ENCODE measurements around the gene GPD2.

GPD2 gene

GRCh38 chr2:156532989-156533388 lies 96.8 kb downstream of the GPD2 start:
- no peak for DNase-seq

DNA sequence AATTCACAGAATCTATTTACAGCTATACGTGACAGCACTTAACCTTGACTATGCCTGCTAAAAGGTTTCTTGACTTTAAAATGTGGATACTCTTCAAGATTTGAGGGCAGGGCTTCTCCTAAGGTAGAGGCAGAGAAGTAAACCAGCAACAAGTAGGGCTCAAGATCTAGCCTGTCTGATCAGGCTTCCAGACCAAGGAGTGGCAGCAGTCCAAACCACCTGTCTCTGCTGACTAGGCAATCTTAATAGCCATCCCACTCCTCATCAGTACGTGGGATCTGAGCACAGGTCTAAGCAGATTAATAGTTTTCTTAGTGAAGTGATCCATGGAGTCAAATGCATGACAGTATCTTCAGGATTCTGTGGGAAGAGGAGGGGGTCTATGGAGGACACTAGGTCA lies 100.4 kb downstream of the GPD2 start:
- DNase-seq = no peak

GRCh38 chr2:156537141-156537540 lies 101.0 kb downstream of the GPD2 start:
- peak; percentile 80 for DNase-seq

GRCh38 chr2:156538083-156538504 lies 101.9 kb downstream of the GPD2 start:
- DNase-seq = peak; percentile 70

GRCh38 chr2:156539086-156539860 lies 103.1 kb downstream of the GPD2 start:
- DNase-seq = peak; percentile 2

GRCh38 chr2:156540706-156541105 lies 104.5 kb downstream of the GPD2 start:
- no peak for DNase-seq

DNA sequence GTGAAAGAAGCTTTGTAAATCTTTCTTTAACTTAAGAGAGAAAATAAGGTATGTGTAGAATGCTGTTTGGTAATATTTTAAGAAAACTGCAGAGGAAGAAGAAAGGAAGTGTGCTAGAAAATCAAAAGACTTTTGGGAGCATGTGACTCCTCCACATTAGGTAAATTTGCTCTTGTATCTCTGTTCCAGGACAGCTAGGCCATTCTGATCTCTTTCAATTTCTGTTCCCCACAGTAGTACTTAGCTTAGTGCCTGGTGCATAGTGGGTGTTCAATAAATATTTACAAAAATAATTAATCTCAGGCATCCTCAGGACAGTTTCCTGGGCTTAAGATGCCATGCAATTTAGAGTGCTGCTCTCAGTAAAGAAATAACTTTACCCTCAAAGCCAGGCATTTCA lies 105.0 kb downstream of the GPD2 start:
- DNase-seq = no peak

GRCh38 chr2:156541706-156542105 lies 105.5 kb downstream of the GPD2 start:
- no peak for DNase-seq

GRCh38 chr2:156548413-156548812 lies 112.2 kb downstream of the GPD2 start:
- no peak for DNase-seq

DNA sequence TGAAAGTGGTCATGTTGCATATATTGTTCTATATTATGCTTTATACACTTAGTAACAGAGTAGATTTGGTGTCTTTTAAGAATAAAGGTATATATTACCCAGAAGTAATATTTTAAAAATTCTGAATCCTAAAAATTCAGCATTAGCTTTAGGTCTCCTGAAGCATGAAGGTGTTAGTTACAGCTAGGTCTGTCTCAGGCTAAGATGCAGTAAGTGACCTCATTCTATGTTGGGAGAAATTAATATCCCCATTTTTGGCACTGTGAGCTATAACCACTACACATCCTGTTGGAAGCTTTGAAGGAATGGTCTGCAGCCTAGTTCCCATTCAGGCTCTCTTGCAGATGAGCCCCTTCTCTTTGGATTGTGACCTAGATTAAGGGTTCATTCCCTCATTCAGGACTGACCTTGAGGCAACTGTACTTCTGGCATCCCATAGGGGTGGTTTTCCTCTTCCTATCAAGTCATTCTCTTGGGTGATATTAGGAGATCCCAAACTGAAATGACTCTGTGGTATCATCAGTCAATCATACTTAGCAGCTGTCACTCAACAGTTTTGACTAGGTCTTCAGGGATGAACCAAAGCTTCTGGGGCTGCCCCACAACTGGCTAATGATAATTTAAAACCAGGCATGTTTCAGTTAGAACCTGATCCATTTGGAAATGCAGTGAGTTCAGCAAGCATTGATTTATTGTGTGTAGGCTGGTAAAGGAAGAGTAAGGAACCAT lies 117.7 kb downstream of the GPD2 start:
- no peak for DNase-seq

DNA sequence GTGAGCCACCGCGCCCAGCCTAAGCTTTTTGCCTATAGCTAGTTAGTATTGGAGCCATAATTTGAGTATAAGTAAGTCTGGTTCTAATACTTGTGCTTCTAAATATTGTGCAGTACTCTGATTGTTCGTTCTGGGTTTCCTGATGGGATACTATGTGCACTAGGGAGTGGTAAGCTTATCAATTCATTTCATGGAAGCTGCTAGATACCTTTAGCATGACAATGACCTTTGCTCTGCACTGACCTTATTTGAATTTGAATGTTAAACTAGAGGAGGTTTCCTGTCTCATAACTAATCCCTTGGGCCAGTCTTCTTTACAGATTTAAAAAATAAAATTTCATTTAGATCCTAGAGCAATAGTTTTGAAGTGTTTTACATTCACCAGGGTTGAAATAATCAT lies 125.1 kb downstream of the GPD2 start:
- no peak for DNase-seq

GRCh38 chr2:156562124-156562523 lies 125.9 kb downstream of the GPD2 start:
- DNase-seq = no peak

DNA sequence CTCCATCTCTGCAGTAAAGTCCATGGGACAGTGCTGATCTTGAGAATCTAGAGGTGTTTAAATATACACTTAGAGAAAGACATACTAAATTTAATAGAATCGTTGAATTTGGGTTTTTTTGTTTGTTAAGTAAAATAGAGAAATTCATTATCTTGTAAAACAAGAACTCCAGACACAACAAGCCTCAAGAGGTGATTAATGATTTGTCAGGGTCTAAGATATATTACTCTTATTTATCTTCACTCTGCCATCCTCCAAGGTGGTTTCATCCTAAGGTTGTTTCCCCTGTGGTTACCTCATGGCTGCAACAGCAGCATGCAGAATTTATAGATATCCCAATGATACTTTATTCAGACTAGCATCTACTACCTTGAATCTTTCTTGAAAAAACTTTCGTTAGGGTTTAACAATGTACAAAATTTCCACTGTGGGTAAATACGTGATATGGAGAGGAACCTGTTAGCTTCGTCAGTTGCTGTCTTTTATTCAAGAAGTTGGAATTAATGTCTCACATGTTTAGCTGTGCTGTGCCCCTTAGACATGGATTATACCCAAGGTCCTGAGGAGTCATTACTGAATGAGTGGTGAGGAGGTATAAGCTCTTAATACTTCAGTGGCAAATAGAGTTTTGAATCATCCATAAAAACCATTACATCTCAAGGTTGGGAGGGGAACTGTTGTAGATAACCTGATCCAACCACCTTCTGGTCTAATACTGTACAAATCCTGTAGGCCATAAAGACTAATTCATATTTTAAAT lies 128.0 kb downstream of the GPD2 start:
- DNase-seq = no peak

- peak; percentile 97 for DNase-seq
Observed at GRCh38 chr2:156565066-156565710, 129.0 kb downstream of the GPD2 start.

DNA sequence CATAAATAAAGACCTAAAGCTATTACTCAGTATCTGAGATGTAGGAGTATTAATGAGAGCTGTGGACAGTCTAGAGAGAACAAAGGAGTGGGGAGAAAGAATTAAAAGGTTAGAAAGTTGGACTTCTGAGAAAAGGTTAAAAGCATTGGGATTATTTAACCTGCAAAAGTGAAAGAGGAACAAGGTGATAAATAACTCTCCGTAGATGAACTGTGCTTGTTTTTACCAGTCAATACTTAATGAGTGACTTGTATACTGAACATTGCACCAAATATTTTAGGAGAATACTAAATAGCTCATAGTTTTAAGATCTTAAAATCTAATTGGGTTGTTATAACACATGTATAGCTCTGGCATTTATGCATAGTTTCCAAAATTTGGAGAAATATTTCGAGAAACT lies 137.5 kb downstream of the GPD2 start:
- no peak for DNase-seq

- no peak for DNase-seq
Observed at GRCh38 chr2:156574112-156574511, 137.9 kb downstream of the GPD2 start.

DNA sequence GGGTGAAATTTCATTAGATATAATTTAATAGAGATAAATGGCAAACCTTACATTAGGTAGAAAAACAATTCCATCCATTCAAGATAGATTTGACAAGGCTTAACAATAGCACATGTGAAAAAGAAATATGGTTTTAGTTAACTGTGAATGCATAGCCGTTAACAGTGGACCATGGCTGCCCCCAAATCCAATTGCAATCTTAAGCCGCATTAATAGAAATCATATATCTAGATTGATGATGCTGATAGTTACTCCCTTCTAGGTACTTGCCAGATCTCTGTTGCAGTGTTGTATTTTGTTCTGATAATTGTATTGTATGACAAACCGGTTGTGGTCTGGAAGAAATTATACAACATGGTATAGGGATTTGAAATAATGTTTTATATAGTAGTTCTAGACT lies 139.8 kb downstream of the GPD2 start:
- no peak for DNase-seq

GRCh38 chr2:156580501-156580900 lies 144.3 kb downstream of the GPD2 start:
- no peak for DNase-seq

- no peak for DNase-seq
Observed at GRCh38 chr2:156581280-156581679, 145.1 kb downstream of the GPD2 start.

DNA sequence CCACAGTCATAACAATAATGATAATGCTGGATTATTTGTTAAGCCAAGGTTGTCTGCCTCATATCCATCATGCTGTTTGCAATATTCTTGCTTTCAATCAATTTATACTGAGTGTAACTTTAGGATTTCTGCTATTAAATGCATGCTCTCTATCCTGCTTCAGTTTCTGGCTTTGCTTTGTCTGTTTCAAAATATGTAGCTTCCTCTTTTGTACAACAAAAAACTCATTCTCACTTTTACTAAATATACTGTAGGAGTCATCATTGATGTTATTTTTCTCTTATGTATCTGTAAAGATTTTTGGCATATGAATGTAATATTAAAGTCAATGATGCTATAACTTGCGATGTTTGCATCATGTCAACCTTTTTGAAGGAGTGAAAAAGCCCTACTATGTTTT lies 149.3 kb downstream of the GPD2 start:
- no peak for DNase-seq

DNA sequence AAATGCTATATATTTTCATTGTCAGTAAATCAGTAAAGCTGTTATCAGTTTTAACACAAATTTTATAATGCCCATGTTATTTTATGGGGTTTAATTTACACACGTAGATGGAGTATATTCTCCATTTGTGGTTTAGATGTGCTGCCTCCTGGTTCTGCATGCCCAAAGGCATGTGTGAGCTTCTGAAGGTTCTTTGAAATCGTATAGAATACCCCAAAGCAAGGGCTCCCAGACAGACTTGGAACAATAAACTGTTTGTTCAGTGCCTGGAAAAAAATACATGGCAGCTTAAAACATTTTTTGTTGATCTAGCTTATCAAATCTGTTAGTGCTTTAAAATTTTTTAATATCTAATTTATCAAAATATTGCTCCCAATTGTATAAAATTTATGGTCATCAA lies 150.4 kb downstream of the GPD2 start:
- no peak for DNase-seq

DNA sequence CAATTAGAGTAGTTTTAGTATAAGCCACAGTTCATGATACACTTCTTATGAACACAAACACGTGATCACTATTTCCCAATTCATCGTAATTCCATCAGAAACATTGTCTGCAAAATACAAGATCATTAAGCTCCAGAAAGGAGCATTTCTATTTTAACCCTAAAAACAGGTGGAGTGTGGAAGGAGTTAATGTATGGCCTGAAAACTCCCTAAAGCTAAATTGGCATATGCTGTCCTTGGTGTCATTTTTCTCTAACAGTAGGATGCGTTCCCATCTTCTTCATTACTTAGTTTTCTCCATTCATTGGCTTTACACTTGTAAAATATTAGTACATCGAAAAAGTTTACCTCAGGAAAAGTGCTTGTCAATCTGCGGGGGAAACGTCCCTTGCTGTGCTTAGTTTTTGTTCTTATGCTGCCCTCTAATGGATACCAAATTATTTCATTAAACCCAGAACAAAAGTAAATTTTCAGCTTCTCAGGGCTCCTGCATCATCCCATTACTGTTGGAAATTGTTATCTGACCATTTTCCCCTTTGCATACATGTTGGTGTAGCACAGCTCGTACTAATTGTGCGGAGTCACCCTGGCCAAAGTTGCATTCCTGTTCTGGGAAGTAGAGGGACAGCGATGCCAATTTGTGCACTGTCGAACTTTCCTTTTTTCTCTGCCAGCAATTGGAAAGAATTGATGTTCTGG lies 153.4 kb downstream of the GPD2 start:
- peak; percentile 45 for DNase-seq

Data from fibroblast of skin of right biceps (primary cell).